K562 (cell line): Measurements from ENCODE around the gene ATP6V0C. TPM values are rescaled to one million over a fixed set of nuclear protein-coding genes. Genes with fewer than 3 reads are reported as not detected.

Experiments
- ARID1B ChIP-seq: fragments of 450-650 bp; IDR thresholded peaks from 2 replicates; pipeline ENCODE4 v1.6.1; 2016; ENCODE audit warnings: antibody characterized with exemption, mild to moderate bottlenecking, inconsistent platforms
- CBFA2T3 ChIP-seq: fragments of 450-650 bp; IDR thresholded peaks from 2 replicates; pipeline ENCODE4 v1.6.1; 2017
- CCNT2 ChIP-seq: IDR thresholded peaks from 2 replicates; pipeline ENCODE4 v1.6.1; 2011; ENCODE audit warnings: borderline replicate concordance, low read depth, mild to moderate bottlenecking, moderate library complexity, mixed read lengths, low read length; ENCODE audit not compliant: insufficient read length; ENCODE audit errors: extremely low read depth
- CEBPG ChIP-seq, 3 experiments: fragments of 200-800 bp in 1 of 3; sonication (Bioruptor generic) in 1 of 3; sonication (generic) in 1 of 3; formaldehyde crosslinking in 1 of 3; IDR thresholded peaks in 2 of 3; conservative IDR thresholded peaks in 1 of 3; 2 replicates each; pipeline versions ENCODE4 v1.6.1 to v1.8.0; 2016 to 2022; ENCODE audit warnings: missing compliant biosample characterization in 2 of 3, missing genetic modification characterization in 2 of 3, mild to moderate bottlenecking in 1 of 3, missing genetic modification reagents in 1 of 3
- L3MBTL2 ChIP-seq: fragments of 450-650 bp; IDR thresholded peaks from 2 replicates; pipeline ENCODE4 v1.6.1; 2016; ENCODE audit warnings: mild to moderate bottlenecking, moderate library complexity
- MED1 ChIP-seq: sonication (generic); formaldehyde crosslinking; IDR thresholded peaks from 2 replicates; pipeline ENCODE4 v1.8.1; 2023; ENCODE audit warnings: missing genetic modification reagents, borderline replicate concordance
- MEF2D ChIP-seq: conservative IDR thresholded peaks from 2 replicates; pipeline ENCODE4 v1.6.1; 2016; ENCODE audit warnings: low read depth, missing genetic modification characterization, missing compliant biosample characterization
- NFIX ChIP-seq: fragments of 250-450 bp; sonication (Bioruptor Pico); IDR thresholded peaks from 2 replicates; pipeline ENCODE4 v1.4.0; 2020; ENCODE audit warnings: low read depth, mild to moderate bottlenecking, moderate library complexity
- PTBP1 ChIP-seq: fragments of 200-400 bp; formaldehyde crosslinking; IDR thresholded peaks from 2 replicates; pipeline ENCODE4 v1.6.1; 2017; ENCODE audit warnings: low read depth, low read length
- RBM22 ChIP-seq: fragments of 200-400 bp; formaldehyde crosslinking; IDR thresholded peaks from 2 replicates; pipeline ENCODE4 v1.6.1; 2018; ENCODE audit warnings: low read length, low read depth; ENCODE audit not compliant: poor library complexity, severe bottlenecking
- RCOR1 ChIP-seq, 2 experiments: IDR thresholded peaks; 2 replicates each; pipeline ENCODE4 v1.6.1; 2012; ENCODE audit warnings: low read depth in 2 of 2, low read length in 2 of 2, borderline replicate concordance in 1 of 2, improper control_type of control experiment in 1 of 2
- SMARCA4 ChIP-seq: fragments of 450-650 bp; IDR thresholded peaks from 2 replicates; pipeline ENCODE4 v1.6.1; 2016
- SMARCC2 ChIP-seq: fragments of 450-650 bp; IDR thresholded peaks from 2 replicates; pipeline ENCODE4 v1.6.1; 2017; ENCODE audit warnings: antibody characterized with exemption, moderate library complexity, mild to moderate bottlenecking, low read depth
- TBL1XR1 ChIP-seq, 2 experiments: IDR thresholded peaks; 2 replicates each; pipeline ENCODE4 v1.6.1; 2012; ENCODE audit warnings: improper control_type of control experiment in 2 of 2, low read length in 2 of 2, mild to moderate bottlenecking in 1 of 2
- ZBTB1 ChIP-seq: sonication (generic); formaldehyde crosslinking; IDR thresholded peaks from 2 replicates; pipeline ENCODE4 v1.8.1; 2023; ENCODE audit warnings: missing genetic modification reagents, low read depth, mild to moderate bottlenecking, borderline replicate concordance
- polyA plus RNA-seq, 8 experiments: library from polyadenylated mRNA; depleted of rRNA in 4 of 8; stranded (reverse) in 5 of 8; unstranded in 3 of 8; fragments of >200 nt; fragmentation: Nextera tagmentation in 2 of 8; fragmentation: Illumina TruSeq in 1 of 8; extraction: Ambion mirVana in 2 of 8; extraction: Trizol in 1 of 8; gene quantifications; 2 replicates each; pipeline versions ENCODE4 v1.2.1 to v1.2.3, GENCODE V29; 2011 to 2014; ENCODE audit warnings: inconsistent platforms in 1 of 8, missing spikeins in 1 of 8
- total RNA-seq, 7 experiments: library from RNA; depleted of rRNA in 6 of 7; stranded (reverse); fragments of >200 nt in 6 of 7; fragmentation: Illumina TruSeq in 2 of 7; extraction: Trizol in 2 of 7; gene quantifications; 2 replicates each; pipeline versions ENCODE4 v1.2.1 to v1.2.3, GENCODE V29; 2011 to 2021; ENCODE audit warnings: low replicate concordance in 1 of 7
- TF ChIP-seq, protein P1 (sequence below): fragments of 250-450 bp; sonication (Bioruptor Pico); IDR thresholded peaks from 2 replicates; pipeline ENCODE4 v1.4.0; 2020
- TF ChIP-seq, protein P2 (sequence below): fragments of 450-650 bp; IDR thresholded peaks from 2 replicates; pipeline ENCODE4 v1.6.1; 2017; ENCODE audit warnings: antibody characterized with exemption

ATP6V0C gene
- total and polyA plus RNA-seq, 9 of the 15 experiments (the other 6 are each of a cell fraction or from before 2014, with no cell fraction given): 2.9 to 228 (median 22.7) TPM

DNA sequence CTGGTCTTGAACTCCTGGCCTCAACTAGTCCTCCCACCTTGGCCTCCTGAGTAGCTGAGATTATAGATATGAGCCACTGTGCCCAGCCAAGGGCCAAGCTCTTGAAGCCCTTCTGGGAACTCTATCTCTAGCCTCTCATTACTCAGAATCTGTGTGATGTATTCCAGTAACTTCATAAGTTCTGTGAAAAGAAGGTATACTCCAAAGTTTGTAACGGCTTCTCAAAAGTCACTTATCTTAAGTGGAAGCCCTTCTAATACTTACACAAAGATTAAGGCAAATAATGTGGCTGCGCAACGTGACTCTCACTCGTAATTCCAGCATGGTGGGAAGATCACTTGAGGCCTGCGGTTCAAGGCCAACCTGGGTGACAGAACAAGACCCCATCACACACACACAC is 19.1 kb upstream of the ATP6V0C start (continued):
- TF ChIP-seq, protein P1, sequence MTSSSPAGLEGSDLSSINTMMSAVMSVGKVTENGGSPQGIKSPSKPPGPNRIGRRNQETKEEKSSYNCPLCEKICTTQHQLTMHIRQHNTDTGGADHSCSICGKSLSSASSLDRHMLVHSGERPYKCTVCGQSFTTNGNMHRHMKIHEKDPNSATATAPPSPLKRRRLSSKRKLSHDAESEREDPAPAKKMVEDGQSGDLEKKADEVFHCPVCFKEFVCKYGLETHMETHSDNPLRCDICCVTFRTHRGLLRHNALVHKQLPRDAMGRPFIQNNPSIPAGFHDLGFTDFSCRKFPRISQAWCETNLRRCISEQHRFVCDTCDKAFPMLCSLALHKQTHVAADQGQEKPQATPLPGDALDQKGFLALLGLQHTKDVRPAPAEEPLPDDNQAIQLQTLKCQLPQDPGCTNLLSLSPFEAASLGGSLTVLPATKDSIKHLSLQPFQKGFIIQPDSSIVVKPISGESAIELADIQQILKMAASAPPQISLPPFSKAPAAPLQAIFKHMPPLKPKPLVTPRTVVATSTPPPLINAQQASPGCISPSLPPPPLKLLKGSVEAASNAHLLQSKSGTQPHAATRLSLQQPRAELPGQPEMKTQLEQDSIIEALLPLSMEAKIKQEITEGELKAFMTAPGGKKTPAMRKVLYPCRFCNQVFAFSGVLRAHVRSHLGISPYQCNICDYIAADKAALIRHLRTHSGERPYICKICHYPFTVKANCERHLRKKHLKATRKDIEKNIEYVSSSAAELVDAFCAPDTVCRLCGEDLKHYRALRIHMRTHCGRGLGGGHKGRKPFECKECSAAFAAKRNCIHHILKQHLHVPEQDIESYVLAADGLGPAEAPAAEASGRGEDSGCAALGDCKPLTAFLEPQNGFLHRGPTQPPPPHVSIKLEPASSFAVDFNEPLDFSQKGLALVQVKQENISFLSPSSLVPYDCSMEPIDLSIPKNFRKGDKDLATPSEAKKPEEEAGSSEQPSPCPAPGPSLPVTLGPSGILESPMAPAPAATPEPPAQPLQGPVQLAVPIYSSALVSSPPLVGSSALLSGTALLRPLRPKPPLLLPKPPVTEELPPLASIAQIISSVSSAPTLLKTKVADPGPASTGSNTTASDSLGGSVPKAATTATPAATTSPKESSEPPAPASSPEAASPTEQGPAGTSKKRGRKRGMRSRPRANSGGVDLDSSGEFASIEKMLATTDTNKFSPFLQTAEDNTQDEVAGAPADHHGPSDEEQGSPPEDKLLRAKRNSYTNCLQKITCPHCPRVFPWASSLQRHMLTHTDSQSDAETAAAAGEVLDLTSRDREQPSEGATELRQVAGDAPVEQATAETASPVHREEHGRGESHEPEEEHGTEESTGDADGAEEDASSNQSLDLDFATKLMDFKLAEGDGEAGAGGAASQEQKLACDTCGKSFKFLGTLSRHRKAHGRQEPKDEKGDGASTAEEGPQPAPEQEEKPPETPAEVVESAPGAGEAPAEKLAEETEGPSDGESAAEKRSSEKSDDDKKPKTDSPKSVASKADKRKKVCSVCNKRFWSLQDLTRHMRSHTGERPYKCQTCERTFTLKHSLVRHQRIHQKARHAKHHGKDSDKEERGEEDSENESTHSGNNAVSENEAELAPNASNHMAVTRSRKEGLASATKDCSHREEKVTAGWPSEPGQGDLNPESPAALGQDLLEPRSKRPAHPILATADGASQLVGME: no peak
- TF ChIP-seq ARID1B (peak; percentile 43; the same call in 1 of the 2 replicates), CBFA2T3 (0 out of 2 replicates have a peak, but pooled peaks have one; percentile 19), SMARCC2 (no peak), MED1 (CRISPR knock-in tag) (no peak), RBM22 (no peak), RCOR1 (IDR thresholded peaks at IDR 0.05; ENCODE audit: borderline replicate concordance in 1 of 2, low read depth in 2 of 2, low read length in 2 of 2) (0 out of 4 replicates have a peak, but pooled peaks of 1 of the 2 experiments have one; percentile 16), NFIX (CRISPR knock-in tag) (no peak), TBL1XR1 (IDR thresholded peaks at IDR 0.05; ENCODE audit: low read length in 2 of 2) (peak in 1 of 2 experiments; percentile 27; a peak in 1 of 4 replicates), CCNT2 (no peak), PTBP1 (no peak), CEBPG (CRISPR knock-in tag; IDR thresholded peaks at IDR 0.05) (no peak), CEBPG (tag; conservative IDR thresholded peaks at IDR 0.05 in 1 of 2, IDR thresholded peaks at IDR 0.05 in 1 of 2) (no peak), MEF2D (tag) (no peak), SMARCA4 (0 out of 2 replicates have a peak, but pooled peaks have one; percentile 16), ZBTB1 (no peak), L3MBTL2 (peak; percentile 40; the same call in 1 of the 2 replicates)
- TF ChIP-seq, protein P2, sequence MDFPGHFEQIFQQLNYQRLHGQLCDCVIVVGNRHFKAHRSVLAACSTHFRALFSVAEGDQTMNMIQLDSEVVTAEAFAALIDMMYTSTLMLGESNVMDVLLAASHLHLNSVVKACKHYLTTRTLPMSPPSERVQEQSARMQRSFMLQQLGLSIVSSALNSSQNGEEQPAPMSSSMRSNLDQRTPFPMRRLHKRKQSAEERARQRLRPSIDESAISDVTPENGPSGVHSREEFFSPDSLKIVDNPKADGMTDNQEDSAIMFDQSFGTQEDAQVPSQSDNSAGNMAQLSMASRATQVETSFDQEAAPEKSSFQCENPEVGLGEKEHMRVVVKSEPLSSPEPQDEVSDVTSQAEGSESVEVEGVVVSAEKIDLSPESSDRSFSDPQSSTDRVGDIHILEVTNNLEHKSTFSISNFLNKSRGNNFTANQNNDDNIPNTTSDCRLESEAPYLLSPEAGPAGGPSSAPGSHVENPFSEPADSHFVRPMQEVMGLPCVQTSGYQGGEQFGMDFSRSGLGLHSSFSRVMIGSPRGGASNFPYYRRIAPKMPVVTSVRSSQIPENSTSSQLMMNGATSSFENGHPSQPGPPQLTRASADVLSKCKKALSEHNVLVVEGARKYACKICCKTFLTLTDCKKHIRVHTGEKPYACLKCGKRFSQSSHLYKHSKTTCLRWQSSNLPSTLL: no peak
